B cell (primary cell): ENCODE data around the gene AMDHD1.

ENCODE experiments used
- EZH2 ChIP-seq: IDR thresholded peaks from 2 replicates; pipeline ENCODE4 v1.6.1; 2012; ENCODE audit warnings: borderline replicate concordance, low read depth, mild to moderate bottlenecking, moderate library complexity, low read length; ENCODE audit not compliant: insufficient read depth, poor library complexity, severe bottlenecking
- TF ChIP-seq, protein P1 (sequence below): fragments of 200-600 bp; IDR thresholded peaks from one replicate; pipeline ENCODE4 v1.8.0; 2022; ENCODE audit warnings: antibody characterized with exemption, mild to moderate bottlenecking

DNA sequence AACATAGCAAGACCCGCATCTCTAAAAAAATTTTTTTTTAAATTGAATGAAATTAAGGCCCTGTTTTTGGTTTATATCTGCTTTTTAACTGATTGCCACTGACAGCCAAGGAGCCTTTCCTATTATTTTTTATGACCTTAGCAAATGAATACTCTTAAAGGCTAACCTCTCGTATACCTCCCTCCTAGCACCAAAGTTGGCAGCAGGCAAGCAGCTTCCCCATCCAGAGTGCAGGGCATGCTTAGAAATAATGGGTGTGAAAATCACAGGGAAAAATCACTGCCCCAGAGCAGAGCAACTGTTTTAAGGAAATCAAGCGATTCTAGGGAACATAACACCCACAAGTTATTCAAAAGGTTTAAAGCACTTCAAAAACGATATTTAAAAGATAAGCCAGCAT, 32.4 kb downstream of the AMDHD1 start:
- TF ChIP-seq, protein P1, sequence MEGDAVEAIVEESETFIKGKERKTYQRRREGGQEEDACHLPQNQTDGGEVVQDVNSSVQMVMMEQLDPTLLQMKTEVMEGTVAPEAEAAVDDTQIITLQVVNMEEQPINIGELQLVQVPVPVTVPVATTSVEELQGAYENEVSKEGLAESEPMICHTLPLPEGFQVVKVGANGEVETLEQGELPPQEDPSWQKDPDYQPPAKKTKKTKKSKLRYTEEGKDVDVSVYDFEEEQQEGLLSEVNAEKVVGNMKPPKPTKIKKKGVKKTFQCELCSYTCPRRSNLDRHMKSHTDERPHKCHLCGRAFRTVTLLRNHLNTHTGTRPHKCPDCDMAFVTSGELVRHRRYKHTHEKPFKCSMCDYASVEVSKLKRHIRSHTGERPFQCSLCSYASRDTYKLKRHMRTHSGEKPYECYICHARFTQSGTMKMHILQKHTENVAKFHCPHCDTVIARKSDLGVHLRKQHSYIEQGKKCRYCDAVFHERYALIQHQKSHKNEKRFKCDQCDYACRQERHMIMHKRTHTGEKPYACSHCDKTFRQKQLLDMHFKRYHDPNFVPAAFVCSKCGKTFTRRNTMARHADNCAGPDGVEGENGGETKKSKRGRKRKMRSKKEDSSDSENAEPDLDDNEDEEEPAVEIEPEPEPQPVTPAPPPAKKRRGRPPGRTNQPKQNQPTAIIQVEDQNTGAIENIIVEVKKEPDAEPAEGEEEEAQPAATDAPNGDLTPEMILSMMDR = no peak
- no peak for TF ChIP-seq EZH2
